ENCODE data around the gene STXBP3. TPM values are rescaled to one million over a fixed set of nuclear protein-coding genes. Genes with fewer than 3 reads are reported as not detected.
"Not testable (repeated sequence)": the region's sequence is repeated elsewhere in the genome, so short reads cannot be mapped to it uniquely, and the experiment has no call there.

The STXBP3 gene
- total RNA-seq, 1 experiment from 2014 or later, result 34.1 TPM

DNA sequence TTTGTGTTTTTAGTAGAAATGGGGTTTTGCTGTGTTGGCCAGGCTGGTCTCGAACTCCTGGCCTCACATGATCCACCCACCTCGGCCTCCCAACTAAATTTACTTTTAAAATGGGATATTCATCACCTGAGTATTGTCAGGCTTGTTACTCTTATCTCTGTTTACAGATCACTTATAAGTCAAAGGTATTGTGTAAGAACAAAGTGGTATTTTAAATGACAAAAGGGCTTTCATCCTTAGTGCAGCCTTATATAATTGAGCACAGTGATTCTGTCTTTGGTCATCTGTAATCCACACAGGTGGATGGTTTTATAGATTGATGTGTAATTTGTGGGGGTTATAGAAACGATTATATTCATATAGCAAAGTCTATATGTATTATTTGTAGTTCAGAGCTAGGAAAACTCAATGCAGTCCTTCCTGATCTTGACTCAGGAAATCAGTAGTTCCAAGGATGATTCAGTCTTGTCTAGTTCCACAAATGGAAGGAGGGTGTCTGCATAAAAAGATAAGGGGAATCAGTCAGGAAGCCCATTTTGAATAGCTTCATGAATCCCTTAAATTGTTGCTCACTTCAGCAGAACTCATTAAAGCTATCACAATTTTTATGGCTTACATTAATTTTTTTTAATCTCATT is 34.6 kb downstream of the STXBP3 start:
- H3K79me1 ChIP-seq (ENCODE audit: insufficient read depth, low read depth, low read length, poor library complexity, severe bottlenecking), result no peaks in the 10 kb centered on the region
- no peak overlapping the region for H2BK120ac ChIP-seq (ENCODE audit: low read depth, low read length, poor library complexity, severe bottlenecking)
- H4K20me1 ChIP-seq (ENCODE audit: control insufficient read depth, insufficient read depth, insufficient read length), result no peaks in the 10 kb centered on the region
- no peak overlapping the region for H3K27ac ChIP-seq (ENCODE audit: insufficient read length, low read depth, low read length)
- H3K4me3 Mint-ChIP-seq, result no peak overlapping the region
- H2BK12ac ChIP-seq (ENCODE audit: insufficient read length, low read depth, low read length), result no peak overlapping the region
- H4K5ac ChIP-seq (ENCODE audit: insufficient read length, low read depth, low read length), result no peak overlapping the region
- no peak overlapping the region for H3K18ac ChIP-seq (ENCODE audit: insufficient read length, low read depth, low read length)
- no peak overlapping the region for H3K9ac ChIP-seq (ENCODE audit: extremely low read depth, insufficient read length, low read length)
- no peak overlapping the region for H2AK5ac ChIP-seq (ENCODE audit: insufficient read length, low read length)
- no peak overlapping the region for H4K8ac ChIP-seq (replicated peaks; ENCODE audit: insufficient read length, low read depth, low read length)
- no peaks in the 10 kb centered on the region for H3K23me2 ChIP-seq (ENCODE audit: insufficient read length, low read depth, low read length, poor library complexity, severe bottlenecking)
- no peak overlapping the region for H2BK20ac ChIP-seq (ENCODE audit: low read depth, low read length, poor library complexity, severe bottlenecking)
- no peaks in the 10 kb centered on the region for H3K4me1 ChIP-seq (ENCODE audit: insufficient read depth, low read length)
- no peak overlapping the region for H4K91ac ChIP-seq (ENCODE audit: insufficient read length, low read depth, low read length)
- peaks cover 29 to 30% of the 10 kb centered on the region in 2 experiments for H3K9me3 Mint-ChIP-seq
- no peaks in the 10 kb centered on the region for H3K27me3 ChIP-seq (ENCODE audit: insufficient read depth, low read length)
- H3K56ac ChIP-seq (ENCODE audit: insufficient read length, low read depth, low read length), result no peak overlapping the region
- no peak overlapping the region for H2BK15ac ChIP-seq (ENCODE audit: low read depth, low read length)
- H2BK5ac ChIP-seq (ENCODE audit: insufficient read length, low read length), result no peak overlapping the region
- no peaks in the 10 kb centered on the region; the same call in none of the 2 replicates for H3K27me3 Mint-ChIP-seq (ENCODE audit: low read depth)
- H2AFZ ChIP-seq (ENCODE audit: low read length), result no peak overlapping the region
- peaks cover 19% of the 10 kb centered on the region for H3K9me3 ChIP-seq (ENCODE audit: control insufficient read depth, low read depth, low read length)
- H3K23ac ChIP-seq (ENCODE audit: insufficient read length, low read depth, low read length), result no peak overlapping the region
- no peak for DNase-seq
- peaks cover 47 to 66% (median 57%) of the 10 kb centered on the region in 3 experiments for H3K36me3 Mint-ChIP-seq (ENCODE audit: insufficient read depth in 1 of 3, low read depth in 3 of 3)
- TF ChIP-seq, protein P1, sequence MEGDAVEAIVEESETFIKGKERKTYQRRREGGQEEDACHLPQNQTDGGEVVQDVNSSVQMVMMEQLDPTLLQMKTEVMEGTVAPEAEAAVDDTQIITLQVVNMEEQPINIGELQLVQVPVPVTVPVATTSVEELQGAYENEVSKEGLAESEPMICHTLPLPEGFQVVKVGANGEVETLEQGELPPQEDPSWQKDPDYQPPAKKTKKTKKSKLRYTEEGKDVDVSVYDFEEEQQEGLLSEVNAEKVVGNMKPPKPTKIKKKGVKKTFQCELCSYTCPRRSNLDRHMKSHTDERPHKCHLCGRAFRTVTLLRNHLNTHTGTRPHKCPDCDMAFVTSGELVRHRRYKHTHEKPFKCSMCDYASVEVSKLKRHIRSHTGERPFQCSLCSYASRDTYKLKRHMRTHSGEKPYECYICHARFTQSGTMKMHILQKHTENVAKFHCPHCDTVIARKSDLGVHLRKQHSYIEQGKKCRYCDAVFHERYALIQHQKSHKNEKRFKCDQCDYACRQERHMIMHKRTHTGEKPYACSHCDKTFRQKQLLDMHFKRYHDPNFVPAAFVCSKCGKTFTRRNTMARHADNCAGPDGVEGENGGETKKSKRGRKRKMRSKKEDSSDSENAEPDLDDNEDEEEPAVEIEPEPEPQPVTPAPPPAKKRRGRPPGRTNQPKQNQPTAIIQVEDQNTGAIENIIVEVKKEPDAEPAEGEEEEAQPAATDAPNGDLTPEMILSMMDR (conservative IDR thresholded peaks at IDR 0.05), result no peak
- no peak overlapping the region for H3K4ac ChIP-seq (ENCODE audit: low read depth, low read length)
- H3T11ph ChIP-seq (ENCODE audit: low read length), result no peak overlapping the region
- 100% methylated on average over 1 of the region's 3 CpGs for WGBS (ENCODE audit: extremely low coverage, insufficient read length, low lambda C conversion rate)
- no peak overlapping the region for H3K4me2 ChIP-seq (ENCODE audit: insufficient read depth, insufficient read length, low read length)
- H3K79me2 ChIP-seq (ENCODE audit: insufficient read depth, low read length), result no peaks in the 10 kb centered on the region
- no peak overlapping the region for H3K14ac ChIP-seq (ENCODE audit: insufficient read depth, low read length)
- H3K27ac Mint-ChIP-seq, result no peak overlapping the region
- H3K4me1 Mint-ChIP-seq, result peaks cover 0 to 4% of the 10 kb centered on the region in 2 experiments; a peak in 3 of 4 replicates

- H4K5ac ChIP-seq (ENCODE audit: insufficient read length, low read depth, low read length); H3T11ph ChIP-seq (ENCODE audit: low read length); H3K23ac ChIP-seq (ENCODE audit: insufficient read length, low read depth, low read length); H3K27me3 Mint-ChIP-seq (ENCODE audit: low read depth); H3K4me3 Mint-ChIP-seq; H2BK5ac ChIP-seq (ENCODE audit: insufficient read length, low read length); H3K4me1 Mint-ChIP-seq; H3K4me2 ChIP-seq (ENCODE audit: insufficient read depth, insufficient read length, low read length); H4K8ac ChIP-seq (replicated peaks; ENCODE audit: insufficient read length, low read depth, low read length); H2BK12ac ChIP-seq (ENCODE audit: insufficient read length, low read depth, low read length); H3K4me1 ChIP-seq (ENCODE audit: insufficient read depth, low read length); H3K79me2 ChIP-seq (ENCODE audit: insufficient read depth, low read length); H2AK5ac ChIP-seq (ENCODE audit: insufficient read length, low read length); H2BK15ac ChIP-seq (ENCODE audit: low read depth, low read length); H3K23me2 ChIP-seq (ENCODE audit: insufficient read length, low read depth, low read length, poor library complexity, severe bottlenecking); H3K9ac ChIP-seq (ENCODE audit: extremely low read depth, insufficient read length, low read length); H2BK120ac ChIP-seq (ENCODE audit: low read depth, low read length, poor library complexity, severe bottlenecking); H4K91ac ChIP-seq (ENCODE audit: insufficient read length, low read depth, low read length); H3K4ac ChIP-seq (ENCODE audit: low read depth, low read length); H3K79me1 ChIP-seq (ENCODE audit: insufficient read depth, low read depth, low read length, poor library complexity, severe bottlenecking); H3K27ac Mint-ChIP-seq; H3K14ac ChIP-seq (ENCODE audit: insufficient read depth, low read length); H3K18ac ChIP-seq (ENCODE audit: insufficient read length, low read depth, low read length); H2AFZ ChIP-seq (ENCODE audit: low read length); H3K27me3 ChIP-seq (ENCODE audit: insufficient read depth, low read length); DNase-seq; H4K20me1 ChIP-seq (ENCODE audit: control insufficient read depth, insufficient read depth, insufficient read length); H2BK20ac ChIP-seq (ENCODE audit: low read depth, low read length, poor library complexity, severe bottlenecking); H3K27ac ChIP-seq (ENCODE audit: insufficient read length, low read depth, low read length); H3K56ac ChIP-seq (ENCODE audit: insufficient read length, low read depth, low read length): not testable (repeated sequence)
- Mint-ChIP-seq H3K36me3 (ENCODE audit: insufficient read depth in 1 of 3, low read depth in 3 of 3) (peaks cover 52 to 71% (median 62%) of the 10 kb centered on the region in 3 experiments), H3K9me3 (peaks cover 33 to 34% of the 10 kb centered on the region in 2 experiments)
- WGBS (ENCODE audit: extremely low coverage, insufficient read length, low lambda C conversion rate), result no CpG with 5 or more reads among the region's 1 CpG
- peaks cover 19% of the 10 kb centered on the region for H3K9me3 ChIP-seq (ENCODE audit: control insufficient read depth, low read depth, low read length)
Observed at GRCh38 chr1:108781575-108781944, 35.1 kb downstream of the STXBP3 start.
